RWPE2 (cell line): ENCODE data around the gene UNC93B1.
"Not testable (repeated sequence)": the region's sequence is repeated elsewhere in the genome, so short reads cannot be mapped to it uniquely, and the experiment has no call there.

Source experiments
- ATAC-seq: fragments of 200-7000 bp; cut with Tn5 transposase; 3 replicates; pipeline ENCODE4 v1.9.1; 2021; ENCODE audit warnings: low read depth
- DNase-seq: peaks from one replicate; pipeline ENCODE4 v3.0.0-alpha.2; 2020; ENCODE audit warnings: low spot score
- H3K27ac ChIP-seq: fragments of 450-650 bp; 2 replicates; pipeline ENCODE4 v1.5.1; 2017; ENCODE audit warnings: mild to moderate bottlenecking; ENCODE audit not compliant: poor library complexity, severe bottlenecking
- H3K27me3 ChIP-seq: fragments of 250-450 bp; sonication (Bioruptor Pico); 2 replicates; pipeline ENCODE4 v1.5.1; 2021; ENCODE audit warnings: mild to moderate bottlenecking, moderate library complexity; ENCODE audit not compliant: insufficient read depth, poor library complexity, severe bottlenecking
- H3K36me3 ChIP-seq: fragments of 250-450 bp; sonication (Bioruptor Pico); 2 replicates; pipeline ENCODE4 v1.5.1; 2020; ENCODE audit warnings: low read depth, mild to moderate bottlenecking, moderate library complexity
- H3K4me1 ChIP-seq: fragments of 250-450 bp; sonication (Bioruptor Pico); 2 replicates; pipeline ENCODE4 v1.5.1; 2021; ENCODE audit warnings: mild to moderate bottlenecking, moderate library complexity; ENCODE audit not compliant: insufficient read depth, poor library complexity, severe bottlenecking
- H3K4me3 ChIP-seq: fragments of 250-450 bp; sonication (Bioruptor Pico); 2 replicates; pipeline ENCODE4 v1.5.1; 2021; ENCODE audit warnings: mild to moderate bottlenecking, moderate library complexity; ENCODE audit not compliant: severe bottlenecking
- H3K9me3 ChIP-seq: fragments of 250-450 bp; sonication (Bioruptor Pico); 2 replicates; pipeline ENCODE4 v1.5.1; 2021; ENCODE audit warnings: mild to moderate bottlenecking, moderate library complexity; ENCODE audit not compliant: severe bottlenecking

Gene UNC93B1

DNA sequence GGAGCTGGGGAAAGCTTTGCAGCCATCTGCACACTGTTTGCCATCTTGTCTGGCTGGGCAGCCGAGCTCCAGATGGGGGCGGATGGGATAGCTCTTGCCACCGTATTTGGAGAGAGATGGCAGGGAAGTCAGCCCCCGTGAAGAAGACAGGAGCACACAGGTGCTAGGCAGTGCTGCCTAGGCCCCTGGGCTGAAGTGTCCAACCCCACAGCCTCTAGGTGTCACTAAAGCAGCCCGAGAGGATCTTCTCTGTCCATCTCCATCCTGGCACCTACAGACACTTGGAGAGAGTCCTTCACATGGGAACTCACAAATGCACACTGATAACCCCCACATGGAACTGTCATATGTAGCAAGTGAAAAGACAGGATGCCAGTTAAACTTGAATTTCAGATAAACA is 60.5 kb downstream of the UNC93B1 start:
- H3K27me3 ChIP-seq, H3K36me3 ChIP-seq, DNase-seq, H3K4me1 ChIP-seq, H3K4me3 ChIP-seq, H3K9me3 ChIP-seq, H3K27ac ChIP-seq, ATAC-seq: not testable (repeated sequence)
